ENCODE results near the gene ACSS3.
"Not testable (repeated sequence)": the region's sequence is repeated elsewhere in the genome, so short reads cannot be mapped to it uniquely, and the experiment has no call there.

Gene ACSS3

DNA sequence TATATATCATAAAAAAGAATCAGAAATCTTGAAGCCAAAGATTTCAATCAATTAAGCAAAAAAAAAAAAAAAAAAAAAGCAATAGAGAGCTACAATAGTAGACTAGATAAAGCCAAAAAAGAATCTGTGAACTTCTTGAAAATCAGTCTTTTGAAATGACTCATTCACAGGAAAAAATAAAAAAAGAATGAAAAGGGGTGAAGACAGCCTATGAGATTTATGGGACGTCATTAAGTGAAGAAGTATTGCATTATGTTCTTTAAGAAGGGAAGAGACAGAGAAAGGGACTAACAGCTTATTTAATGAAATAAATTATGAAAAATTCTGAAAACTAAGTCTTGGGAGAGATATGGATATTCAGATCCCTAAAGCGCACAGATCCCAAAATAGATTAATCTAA lies 103.8 kb downstream of the ACSS3 start:
- Histone ChIP-seq H2AFZ (ENCODE audit: low read depth) (no peak overlapping the region), H3K4me1 (ENCODE audit: low read depth, poor library complexity, severe bottlenecking) (no peaks in the 10 kb centered on the region), H3K27ac (no peak overlapping the region), H4K20me1 (ENCODE audit: insufficient read depth) (no peaks in the 10 kb centered on the region), H3K4me3 (IDR thresholded peaks at IDR 0.05; ENCODE audit: insufficient read depth, low read depth, low read length) (no peak overlapping the region), H3K27me3 (ENCODE audit: insufficient read depth, low read depth) (no peaks in the 10 kb centered on the region), H3K4me2 (no peak overlapping the region), H3K36me3 (ENCODE audit: insufficient read depth) (no peaks in the 10 kb centered on the region), H3K79me2 (ENCODE audit: insufficient read depth, low read depth) (no peaks in the 10 kb centered on the region), H3K9ac (no peak overlapping the region)
- TF ChIP-seq, protein P1, sequence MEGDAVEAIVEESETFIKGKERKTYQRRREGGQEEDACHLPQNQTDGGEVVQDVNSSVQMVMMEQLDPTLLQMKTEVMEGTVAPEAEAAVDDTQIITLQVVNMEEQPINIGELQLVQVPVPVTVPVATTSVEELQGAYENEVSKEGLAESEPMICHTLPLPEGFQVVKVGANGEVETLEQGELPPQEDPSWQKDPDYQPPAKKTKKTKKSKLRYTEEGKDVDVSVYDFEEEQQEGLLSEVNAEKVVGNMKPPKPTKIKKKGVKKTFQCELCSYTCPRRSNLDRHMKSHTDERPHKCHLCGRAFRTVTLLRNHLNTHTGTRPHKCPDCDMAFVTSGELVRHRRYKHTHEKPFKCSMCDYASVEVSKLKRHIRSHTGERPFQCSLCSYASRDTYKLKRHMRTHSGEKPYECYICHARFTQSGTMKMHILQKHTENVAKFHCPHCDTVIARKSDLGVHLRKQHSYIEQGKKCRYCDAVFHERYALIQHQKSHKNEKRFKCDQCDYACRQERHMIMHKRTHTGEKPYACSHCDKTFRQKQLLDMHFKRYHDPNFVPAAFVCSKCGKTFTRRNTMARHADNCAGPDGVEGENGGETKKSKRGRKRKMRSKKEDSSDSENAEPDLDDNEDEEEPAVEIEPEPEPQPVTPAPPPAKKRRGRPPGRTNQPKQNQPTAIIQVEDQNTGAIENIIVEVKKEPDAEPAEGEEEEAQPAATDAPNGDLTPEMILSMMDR (conservative IDR thresholded peaks at IDR 0.05; ENCODE audit: low read depth, low read length), result no peak

DNA sequence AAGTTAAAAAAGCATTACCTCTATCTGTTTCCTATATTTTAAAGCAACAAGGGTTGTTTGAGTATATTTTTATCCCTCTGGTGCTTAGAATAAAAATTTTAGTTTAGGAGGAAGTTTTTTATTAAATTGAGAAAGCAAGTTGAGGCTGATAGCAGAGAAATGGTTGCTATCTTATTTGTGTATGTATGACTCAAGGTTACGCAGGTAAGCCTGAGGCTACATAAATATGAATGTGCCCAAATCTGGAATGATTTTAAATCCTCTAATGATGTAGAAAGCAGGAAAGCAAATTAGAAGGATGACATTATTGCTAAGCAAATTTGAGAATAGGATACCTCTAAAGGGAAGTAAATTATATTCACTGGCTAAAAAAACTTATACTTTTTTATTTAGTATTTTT lies 109.8 kb downstream of the ACSS3 start:
- Histone ChIP-seq H3K27ac (no peak overlapping the region), H3K4me3 (IDR thresholded peaks at IDR 0.05; ENCODE audit: insufficient read depth, low read depth, low read length) (no peak overlapping the region), H3K79me2 (ENCODE audit: insufficient read depth, low read depth) (no peaks in the 10 kb centered on the region), H4K20me1 (ENCODE audit: insufficient read depth) (no peaks in the 10 kb centered on the region), H3K4me2 (no peak overlapping the region), H3K27me3 (ENCODE audit: insufficient read depth, low read depth) (no peaks in the 10 kb centered on the region), H3K4me1 (ENCODE audit: low read depth, poor library complexity, severe bottlenecking) (no peaks in the 10 kb centered on the region), H2AFZ (ENCODE audit: low read depth) (no peak overlapping the region), H3K9ac (no peak overlapping the region), H3K36me3 (ENCODE audit: insufficient read depth) (no peaks in the 10 kb centered on the region)
- TF ChIP-seq, protein P1 (conservative IDR thresholded peaks at IDR 0.05; ENCODE audit: low read depth, low read length), result no peak

DNA sequence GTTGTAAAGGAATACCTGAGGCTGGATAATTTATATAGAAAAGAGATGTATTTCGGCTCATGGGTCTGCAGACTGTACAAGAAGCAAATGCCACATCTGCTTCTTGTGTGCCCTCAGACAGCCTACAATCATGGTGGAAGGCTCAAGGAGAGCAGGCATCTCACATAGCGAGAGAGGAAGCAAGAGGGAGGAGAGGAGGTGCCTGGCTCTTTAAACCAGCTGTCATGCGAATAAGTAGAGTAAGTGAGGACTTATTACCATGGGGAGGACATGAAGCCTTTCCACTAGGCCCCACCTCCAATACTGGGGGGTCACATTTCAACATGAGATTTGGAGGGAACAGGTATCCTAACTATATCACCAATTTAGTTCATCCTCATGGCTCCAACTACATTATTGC lies 118.7 kb downstream of the ACSS3 start:
- Histone ChIP-seq H3K27me3 (ENCODE audit: insufficient read depth, low read depth) (no peaks in the 10 kb centered on the region), H2AFZ (ENCODE audit: low read depth) (no peak overlapping the region), H3K4me2 (no peak overlapping the region), H3K79me2 (ENCODE audit: insufficient read depth, low read depth) (no peaks in the 10 kb centered on the region), H3K36me3 (ENCODE audit: insufficient read depth) (no peaks in the 10 kb centered on the region), H3K27ac (no peak overlapping the region), H3K4me3 (IDR thresholded peaks at IDR 0.05; ENCODE audit: insufficient read depth, low read depth, low read length) (no peak overlapping the region), H3K9ac (no peak overlapping the region), H4K20me1 (ENCODE audit: insufficient read depth) (no peaks in the 10 kb centered on the region), H3K4me1 (ENCODE audit: low read depth, poor library complexity, severe bottlenecking) (no peaks in the 10 kb centered on the region)
- TF ChIP-seq, protein P1 (conservative IDR thresholded peaks at IDR 0.05; ENCODE audit: low read depth, low read length), result no peak

DNA sequence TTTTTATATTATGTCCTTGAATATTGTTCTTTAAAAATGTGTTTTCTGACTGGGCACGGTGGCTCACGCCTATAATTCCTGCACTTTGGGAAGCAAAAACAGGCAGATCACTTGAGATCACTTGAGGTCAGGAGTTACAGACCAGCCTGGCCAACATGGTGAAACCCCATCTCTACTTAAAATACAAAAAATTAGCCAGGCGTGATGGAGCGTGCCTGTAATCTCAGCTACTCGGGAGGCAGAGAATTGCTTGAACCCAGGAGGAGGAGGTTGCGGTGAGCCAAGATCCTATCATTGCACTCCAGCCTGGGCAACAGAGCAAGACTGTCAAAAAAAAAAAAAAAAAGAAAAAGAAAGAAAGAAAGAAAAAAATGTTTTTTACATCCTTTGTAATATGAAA lies 122.7 kb downstream of the ACSS3 start:
- H4K20me1 ChIP-seq (ENCODE audit: insufficient read depth); H2AFZ ChIP-seq (ENCODE audit: low read depth); H3K36me3 ChIP-seq (ENCODE audit: insufficient read depth); H3K9ac ChIP-seq; H3K79me2 ChIP-seq (ENCODE audit: insufficient read depth, low read depth); H3K4me2 ChIP-seq; H3K4me1 ChIP-seq (ENCODE audit: low read depth, poor library complexity, severe bottlenecking); H3K27ac ChIP-seq; H3K4me3 ChIP-seq (IDR thresholded peaks at IDR 0.05; ENCODE audit: insufficient read depth, low read depth, low read length); H3K27me3 ChIP-seq (ENCODE audit: insufficient read depth, low read depth): not testable (repeated sequence)

DNA sequence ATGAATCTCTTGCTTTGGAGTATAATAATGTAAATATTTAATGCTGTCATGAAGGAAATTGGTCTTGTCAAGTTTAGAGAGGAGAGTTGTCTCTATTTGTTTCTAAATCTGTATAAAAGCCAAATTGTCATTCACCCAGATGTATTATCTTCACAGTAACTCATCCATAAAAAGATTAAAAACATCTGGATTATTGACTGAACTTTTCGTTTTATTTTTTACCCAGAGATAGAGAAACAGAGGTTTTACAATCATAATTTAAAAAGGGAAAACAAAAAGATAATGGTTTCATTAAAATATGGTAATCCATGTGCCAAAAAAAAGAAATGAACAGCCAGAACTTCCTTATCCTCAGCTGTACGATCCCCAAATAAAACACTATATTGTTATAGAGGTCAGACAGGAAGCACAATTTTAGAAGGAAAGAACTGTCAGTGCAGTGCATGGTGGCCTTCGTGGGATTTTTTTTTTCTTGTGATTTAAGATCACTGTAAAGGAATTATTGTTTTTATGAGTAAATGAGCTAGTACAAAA lies 125.9 kb downstream of the ACSS3 start:
- H3K79me2 ChIP-seq (ENCODE audit: insufficient read depth, low read depth), result no peaks in the 10 kb centered on the region
- no peak overlapping the region for H3K4me2 ChIP-seq
- TF ChIP-seq, protein P1 (conservative IDR thresholded peaks at IDR 0.05; ENCODE audit: low read depth, low read length), result no peak
- no peak overlapping the region for H3K27ac ChIP-seq
- H3K4me1 ChIP-seq (ENCODE audit: low read depth, poor library complexity, severe bottlenecking), result no peaks in the 10 kb centered on the region
- no peaks in the 10 kb centered on the region for H3K27me3 ChIP-seq (ENCODE audit: insufficient read depth, low read depth)
- H2AFZ ChIP-seq (ENCODE audit: low read depth), result no peak overlapping the region
- no peak overlapping the region for H3K9ac ChIP-seq
- H3K36me3 ChIP-seq (ENCODE audit: insufficient read depth), result no peaks in the 10 kb centered on the region
- no peaks in the 10 kb centered on the region for H4K20me1 ChIP-seq (ENCODE audit: insufficient read depth)
- no peak overlapping the region for H3K4me3 ChIP-seq (IDR thresholded peaks at IDR 0.05; ENCODE audit: insufficient read depth, low read depth, low read length)
